HG03045 (cell line): ENCODE results near the gene TOP3B.

Source experiments
- ATAC-seq: cut with Tn5 transposase; IDR thresholded peaks from one replicate; pipeline ENCODE4 v1.9.1; 2021; ENCODE audit warnings: mild to moderate bottlenecking, moderate library complexity; ENCODE audit not compliant: unreplicated experiment

Gene TOP3B

DNA sequence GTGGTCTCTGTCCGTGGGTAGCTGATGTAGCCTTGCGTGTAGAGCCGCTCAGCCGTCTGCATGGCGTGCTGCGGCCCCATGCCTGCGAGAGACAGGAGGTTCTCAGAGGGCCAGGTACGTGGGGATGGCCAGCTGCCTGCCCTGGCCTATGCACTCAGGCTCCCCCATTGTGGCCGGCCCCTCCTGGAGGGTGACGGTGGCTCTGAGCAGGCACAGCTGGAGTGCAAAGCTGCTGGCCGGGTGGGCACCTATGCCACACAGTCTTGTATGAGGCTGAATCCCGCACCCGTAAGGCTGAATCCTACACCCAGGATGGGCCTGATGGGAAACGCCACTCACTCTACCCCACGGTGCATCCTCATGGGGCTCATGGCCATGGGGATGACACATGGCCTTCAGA lies 18.4 kb downstream of the TOP3B start:
- ATAC-seq = no peak

DNA sequence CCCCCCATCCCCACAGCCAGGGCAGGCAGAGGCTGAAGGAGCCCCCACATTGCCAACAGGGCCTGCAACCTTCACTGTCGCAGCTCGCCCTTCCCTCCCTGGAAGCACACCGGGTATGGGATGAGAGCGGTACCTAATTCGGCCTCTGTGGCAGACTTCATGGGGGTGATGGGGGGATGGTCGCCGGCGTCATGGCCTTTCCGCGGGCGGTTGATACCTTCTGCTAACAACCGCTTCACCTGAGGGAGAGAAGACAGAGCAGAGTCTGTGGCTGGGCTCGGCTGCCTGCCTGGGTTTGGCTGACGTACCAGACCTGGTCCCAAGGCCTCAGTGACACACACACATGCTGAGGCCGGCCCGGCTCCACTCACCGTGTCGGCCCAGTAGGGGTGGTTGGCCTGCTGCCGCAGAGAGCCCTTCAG lies 18.8 kb downstream of the TOP3B start:
- ATAC-seq = no peak

DNA sequence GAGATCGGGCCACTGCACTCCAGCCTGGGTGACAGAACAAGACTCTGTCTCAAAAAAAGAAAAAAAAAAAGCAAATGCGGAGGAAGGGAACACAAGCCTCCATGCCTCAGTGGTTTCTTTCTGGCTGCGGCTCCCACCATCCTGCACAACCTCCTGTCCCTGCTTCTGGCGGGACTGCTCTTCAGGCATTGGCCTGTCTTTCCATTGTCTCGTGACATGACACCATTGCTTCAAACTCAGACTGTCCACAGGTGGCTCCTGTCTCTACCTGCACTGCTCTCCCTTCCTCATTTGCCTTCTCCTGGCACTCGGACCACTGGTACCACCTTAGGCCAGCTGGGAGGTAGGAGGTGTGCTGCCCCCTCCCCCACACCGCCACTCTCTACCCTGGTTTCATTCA lies 19.3 kb downstream of the TOP3B start:
- ATAC-seq = no peak

DNA sequence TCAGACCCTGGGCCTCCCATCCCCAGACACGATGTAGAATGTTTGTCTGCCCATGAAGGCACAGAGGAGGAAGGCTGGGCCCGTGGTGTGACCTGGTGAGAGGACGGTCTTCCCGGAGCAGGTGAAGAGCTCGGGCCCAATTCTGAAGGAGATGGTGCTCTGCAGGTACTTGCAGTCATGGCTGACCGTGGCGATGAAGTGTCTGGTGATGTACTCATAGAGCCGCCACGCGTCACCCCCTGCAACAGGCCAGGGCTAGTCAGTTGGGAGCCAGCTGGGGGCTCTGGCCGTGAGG lies 20.0 kb downstream of the TOP3B start:
- no peak for ATAC-seq

DNA sequence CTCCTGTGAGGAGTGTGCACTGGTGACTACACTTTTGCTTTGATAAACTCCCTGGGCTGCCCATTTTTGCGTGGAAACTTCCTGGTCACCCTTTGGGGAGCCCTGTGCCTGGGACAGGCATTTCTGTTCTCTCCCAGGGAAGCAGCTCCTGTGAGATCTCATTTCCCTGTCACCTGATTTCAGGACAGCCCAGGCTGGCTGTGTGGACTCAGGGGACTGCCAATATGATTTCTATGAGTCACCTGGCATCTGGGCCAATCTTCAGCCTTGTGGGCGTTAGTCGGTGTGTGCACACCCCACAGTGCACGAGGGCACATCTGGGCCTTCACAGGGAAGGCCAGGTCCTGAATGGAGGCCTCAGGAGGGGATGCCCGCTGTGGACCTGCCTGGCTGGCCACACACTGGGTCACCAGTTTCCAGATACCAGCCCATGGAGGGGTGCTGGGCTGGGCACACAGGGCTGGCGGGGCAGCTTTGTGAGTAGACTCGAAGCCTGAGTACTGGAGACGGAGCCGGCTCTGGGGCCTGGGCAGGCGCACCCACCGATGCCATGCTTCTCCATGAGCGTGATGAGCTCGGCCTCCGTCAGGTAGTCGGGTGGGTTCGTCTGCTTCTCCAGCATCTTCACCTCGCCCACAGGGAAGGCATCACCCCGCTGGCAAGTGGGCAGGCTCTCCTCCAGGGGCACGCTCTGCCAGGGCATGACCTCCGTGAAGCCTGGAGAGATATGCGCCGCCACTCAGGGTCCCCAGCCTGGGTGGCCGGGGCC lies 20.5 kb downstream of the TOP3B start:
- ATAC-seq = no peak

DNA sequence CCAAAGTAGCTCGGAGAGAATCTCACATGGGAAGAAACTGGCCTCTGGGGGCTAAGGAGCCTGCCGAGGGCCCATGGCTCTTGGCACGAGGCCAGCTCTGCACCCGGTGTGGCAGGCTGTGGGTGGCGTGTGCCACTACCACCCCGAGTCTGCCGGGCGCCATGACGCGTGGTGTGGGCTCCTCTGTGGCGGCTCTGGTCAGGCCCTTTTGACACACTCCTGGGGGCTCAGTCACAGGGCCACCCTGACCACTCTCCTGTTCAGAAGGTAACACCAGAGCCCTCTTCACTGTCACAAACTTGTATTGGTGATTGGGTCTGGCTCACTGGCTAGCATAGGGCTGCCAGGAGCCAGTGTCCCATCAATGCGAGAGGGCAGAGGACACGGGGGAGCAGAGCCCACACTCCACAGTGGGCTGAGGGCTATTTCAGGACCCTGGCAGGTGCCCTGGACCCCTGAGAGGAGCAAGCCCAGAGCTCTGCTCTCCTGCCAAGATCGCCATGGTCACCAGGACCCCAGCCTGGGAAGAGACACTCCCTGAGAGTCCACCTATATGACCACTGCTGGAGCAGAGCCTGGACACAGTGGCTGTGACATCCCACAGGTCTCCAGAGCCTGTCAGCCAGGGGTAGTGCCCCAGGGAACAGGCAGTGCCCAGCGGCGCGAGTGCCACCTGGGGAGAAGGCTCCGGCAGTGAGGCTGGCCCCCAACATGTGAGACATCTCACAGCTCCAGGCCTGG lies 21.3 kb downstream of the TOP3B start:
- ATAC-seq = no peak

DNA sequence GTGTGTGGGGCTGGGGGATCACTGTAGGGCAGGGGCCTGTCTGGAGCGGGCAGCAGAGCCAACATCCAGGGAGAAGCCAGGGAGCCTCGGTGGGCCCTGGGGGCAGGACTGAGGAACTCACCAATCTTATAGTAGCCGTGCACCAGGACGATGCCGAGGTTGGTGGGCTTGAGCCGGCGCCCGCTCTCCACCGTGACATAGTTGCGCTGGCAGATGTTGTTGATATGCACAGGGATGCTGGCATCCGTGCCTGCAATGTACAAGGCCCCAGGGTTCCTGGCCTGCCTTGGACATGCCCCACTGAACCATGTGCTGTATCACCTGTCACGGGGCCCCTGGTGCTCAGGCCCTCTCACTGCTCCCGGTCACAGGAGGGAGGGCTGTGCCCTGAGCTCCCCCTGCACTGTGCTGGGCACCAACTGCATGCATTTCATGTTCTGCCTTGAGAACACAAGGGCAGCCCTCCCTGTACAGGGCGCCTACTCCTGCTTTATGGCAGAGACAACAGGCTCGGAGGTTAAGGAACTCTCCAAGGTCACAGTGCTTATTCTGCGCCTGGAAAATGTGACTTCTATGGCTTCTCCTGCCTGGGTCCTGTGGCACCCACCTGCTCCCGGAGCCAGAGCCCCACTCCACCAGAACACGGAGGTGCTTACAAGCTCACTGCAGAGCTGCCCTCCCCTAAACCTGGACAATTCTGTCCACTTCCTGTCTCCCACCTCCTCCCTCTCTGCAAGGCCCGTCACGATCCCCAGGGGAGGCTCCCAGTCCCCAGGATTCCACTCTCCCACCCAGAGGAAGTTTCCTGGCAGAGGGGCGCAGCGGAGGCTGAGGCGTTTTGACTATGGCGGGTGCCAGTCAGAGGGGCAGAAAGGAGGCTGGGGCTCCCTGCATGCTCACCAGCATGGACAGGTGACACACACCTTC lies 22.1 kb downstream of the TOP3B start:
- no peak for ATAC-seq

DNA sequence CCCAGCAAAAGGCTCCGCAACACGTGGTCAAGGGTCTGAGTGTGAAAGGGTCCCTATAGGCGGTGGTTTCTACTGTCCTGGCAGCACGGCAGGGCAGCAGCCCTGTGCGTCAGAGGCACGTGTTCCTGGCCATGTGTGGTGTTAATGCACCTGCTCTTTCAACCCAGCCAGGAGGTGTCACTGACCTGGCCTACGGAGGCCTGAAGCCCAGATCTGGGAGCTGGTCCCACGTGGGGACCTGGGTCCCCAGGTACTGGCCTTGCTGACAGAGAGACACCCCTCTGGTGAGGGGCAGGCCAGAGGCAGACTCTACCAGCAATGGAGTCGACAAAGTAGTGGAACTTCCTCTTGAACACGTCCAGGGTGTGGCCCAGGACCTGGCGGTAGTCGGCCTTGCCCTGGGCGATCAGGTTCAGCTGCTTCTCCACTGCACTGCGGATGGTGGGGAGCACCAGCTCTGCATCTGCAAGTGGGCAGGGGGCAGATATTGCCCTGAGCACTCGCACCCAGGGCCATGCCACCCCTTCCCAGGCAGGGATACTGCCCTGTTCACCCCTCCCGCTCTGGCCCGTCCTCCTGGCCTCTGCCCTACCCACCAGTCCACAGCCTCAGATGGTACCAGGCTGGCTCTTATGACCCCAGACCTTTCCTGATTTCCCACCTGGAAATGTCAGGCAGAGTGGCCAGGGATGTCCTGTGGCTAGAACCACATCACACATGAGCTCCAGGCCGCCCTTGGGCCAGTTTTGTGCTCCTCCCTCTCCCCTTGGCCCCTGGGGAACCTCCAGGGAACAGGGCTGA lies 23.1 kb downstream of the TOP3B start:
- no peak for ATAC-seq

DNA sequence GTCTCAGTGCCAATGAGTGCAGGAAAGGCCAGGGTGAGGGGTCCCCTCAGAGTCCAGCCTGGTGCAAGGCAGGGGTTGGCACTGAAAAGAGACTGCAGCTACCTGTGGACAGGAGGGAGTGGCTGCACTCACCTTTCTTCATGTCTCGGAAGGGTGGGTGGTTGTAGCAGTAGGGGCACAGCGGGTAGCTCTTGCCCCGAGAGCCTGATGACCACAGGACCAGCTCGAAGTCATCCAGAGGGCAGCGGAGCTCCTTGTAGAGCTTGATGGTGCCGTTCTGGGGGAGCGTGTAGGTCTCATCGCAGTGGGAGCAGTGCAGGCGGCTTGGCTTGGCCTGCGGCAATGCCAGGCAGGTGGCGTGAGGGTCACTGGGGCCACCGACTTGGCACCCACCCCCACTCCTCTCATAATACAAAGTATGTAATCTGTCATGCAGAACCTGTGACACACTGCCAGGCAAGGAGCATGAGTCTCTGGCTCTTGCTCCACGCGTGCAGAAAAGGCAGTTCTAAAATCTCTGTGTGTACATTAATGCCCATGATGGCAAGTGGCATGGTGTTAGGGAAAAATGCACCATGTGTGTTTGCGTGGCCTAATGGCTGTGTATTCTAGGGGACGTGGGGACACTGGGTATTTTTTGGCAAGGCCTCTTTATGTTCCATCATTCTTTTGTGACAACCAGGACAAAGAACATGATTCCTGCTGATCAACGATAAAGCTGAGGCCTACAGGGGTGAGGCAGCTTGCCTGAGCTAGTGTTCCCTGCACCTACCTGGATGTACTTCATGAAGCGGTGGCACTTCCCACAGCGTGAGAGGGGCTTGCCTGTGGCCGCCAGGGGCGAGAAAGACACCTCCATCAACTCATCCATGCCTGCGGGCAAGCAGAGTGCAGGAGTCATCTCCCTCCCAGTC lies 24.0 kb downstream of the TOP3B start:
- no peak for ATAC-seq

DNA sequence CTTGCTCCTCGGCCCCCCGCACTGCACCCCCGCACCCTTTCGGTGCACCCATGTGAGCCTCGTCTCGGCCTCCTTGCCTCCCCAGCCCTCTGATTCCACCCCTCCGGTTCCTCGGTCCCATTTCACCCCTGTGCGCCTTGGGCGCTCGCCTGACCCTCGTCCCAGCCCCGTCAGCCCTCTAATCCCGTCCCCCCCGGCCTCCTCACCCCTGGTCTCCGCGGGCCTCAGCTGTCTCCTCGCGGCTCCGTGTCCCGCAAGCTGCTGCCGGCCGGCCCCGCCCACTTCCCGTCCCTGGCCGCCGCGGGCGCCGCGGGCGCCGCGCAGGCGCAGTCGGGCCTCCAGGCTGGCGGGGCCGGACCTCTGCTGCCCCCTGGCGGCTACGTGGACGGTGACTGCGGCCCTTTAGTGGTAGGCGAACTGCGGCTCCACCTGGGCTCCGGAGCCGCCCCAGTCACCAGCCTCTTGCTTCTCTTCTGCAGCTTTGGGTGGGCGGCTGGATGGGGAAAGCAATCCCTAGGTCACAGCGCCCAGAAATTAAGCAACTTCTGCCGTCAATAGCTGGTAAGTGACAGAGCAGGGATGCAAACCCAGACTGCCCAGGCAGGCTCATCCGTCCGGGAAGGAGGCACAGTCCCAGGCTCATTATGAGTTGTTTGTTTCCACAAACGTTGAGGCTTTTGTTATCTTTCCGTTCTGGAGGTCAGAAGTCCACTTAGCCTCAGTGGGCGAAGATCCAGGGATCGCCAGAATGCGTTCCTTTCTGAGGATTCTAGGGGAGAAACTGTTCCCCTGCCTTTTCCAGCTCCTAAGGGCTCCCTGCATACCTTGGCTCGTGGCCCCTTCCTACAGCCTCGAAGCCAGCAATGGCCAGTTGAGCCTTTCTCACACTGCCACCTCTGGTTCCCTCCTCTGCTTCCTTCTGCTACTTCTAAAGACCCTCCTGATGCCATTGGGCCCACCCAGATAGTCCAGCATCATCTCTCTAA lies 29.7 kb downstream of the TOP3B start, which contains the start of gene PPM1F:
TSS of gene PPM1F (minus strand) at position 263 of the 986 bp plus-strand sequence. CDS start 6,800 bp downstream, outside the sequence.
- peak; percentile 65 for ATAC-seq

DNA sequence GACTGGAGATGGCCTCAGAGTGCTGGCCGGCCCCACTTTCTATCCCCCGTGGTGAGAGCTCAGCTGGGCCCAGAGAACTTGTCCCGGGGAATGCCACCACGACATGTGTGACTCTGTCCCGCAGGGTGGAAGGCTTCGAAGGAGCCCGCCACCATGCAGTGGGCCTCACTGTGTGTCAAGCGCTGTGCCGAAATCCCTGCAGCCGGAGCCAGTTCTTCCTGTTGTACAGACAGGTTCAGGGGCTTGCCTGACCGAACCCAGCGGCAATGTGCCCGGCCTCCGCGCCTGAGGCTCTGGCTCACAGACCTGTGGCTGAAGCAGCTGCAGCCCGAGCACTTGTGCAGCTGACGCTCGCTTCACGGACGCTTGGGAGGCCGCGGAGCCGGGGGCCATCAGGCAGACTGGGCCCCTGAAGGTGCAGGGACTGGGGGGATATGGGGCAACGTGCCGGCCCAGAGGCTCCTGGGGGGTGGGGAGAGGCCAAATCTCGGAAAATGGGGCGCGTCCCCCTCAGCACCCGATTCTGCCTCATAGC lies 30.6 kb downstream of the TOP3B start:
- no peak for ATAC-seq

DNA sequence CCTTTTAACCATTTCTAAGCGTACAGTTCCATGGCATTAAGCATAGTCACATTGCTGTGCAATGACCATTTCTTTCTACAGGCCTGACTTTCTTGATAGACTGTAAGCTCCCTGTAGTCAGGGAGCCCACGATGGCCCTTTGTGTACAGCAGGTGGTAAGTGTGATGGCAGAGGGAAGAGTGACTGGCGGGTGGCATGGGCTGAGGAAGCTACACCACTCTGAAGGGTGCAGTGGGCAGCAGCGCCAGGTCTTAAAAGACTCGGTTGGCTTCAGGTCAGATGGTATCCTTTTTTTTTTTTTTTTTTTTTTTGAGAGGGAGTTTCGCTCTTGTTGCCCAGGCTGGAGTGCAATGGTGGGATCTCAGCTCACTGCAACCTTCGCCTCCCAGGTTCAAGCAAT lies 31.5 kb downstream of the TOP3B start:
- no peak for ATAC-seq

DNA sequence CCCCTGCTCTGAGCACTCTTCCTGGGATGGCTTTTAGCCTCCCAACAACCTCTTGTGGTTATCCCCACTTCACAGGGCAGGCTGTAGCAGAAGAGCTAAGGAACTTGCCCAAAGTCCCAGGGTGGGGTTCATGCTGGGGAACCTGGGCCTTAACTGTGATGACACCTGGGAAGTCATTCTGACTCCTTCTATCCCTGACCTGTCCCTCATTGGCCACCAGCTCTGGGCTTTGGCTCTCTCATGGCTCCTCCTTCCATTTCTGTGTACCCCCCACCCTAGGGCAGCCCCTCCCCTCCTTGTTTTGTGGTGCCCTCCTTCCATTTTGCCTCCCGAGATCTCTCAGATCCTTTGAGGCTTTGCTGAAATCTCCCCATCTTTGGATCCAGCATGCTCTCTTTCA lies 32.6 kb downstream of the TOP3B start:
- no peak for ATAC-seq

DNA sequence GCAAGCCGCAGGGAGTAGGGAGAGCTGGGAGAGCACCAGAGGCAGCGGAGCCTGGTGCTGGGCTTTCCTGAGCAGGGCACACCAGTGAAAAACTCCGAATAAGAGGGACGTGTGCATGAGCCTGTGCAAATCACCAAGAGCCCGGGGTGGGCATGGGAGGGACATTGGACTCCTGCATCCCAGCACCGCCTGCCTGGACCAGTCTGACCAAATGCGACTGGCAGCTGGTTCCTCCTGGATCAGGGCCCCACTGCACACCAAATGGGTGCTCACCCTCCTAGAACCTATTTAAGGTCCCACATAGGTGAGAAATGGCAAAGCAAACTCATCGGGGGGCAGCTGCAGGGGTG lies 33.0 kb downstream of the TOP3B start:
- ATAC-seq = no peak

DNA sequence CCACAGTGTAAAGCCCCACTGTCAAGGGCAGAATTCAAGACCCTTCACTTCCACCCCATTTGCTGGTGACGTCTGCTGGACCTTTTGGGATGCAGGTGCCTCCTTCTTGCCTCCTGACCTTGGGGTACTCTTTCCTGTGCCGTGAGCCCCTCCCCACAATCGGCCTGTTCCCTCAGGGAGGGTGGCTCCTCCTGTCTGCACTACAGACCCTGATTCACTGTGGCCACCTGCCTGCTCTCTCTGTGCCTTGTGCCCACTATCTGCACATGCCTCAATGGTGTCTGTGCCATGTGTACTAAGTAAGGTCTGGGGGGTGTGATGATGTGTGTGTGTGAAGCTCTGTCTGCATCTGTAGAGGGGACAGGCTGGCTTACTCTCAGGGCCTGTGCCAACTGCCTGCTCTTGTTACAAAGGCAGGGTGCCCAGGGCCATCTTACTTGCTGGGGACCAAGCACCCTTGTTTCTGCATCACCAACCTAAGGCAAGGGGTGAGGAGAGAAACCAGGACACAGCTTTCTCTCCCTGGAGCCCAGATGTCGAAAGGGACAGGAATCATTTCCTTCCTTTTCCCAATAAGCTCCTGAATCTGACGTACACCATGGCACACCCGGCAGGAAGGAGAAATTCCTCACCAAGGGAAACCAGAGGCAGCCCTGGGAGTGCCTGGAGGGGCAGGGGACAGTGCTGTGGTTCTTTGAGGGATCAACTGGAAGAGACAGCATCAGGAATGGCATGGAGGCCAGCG lies 33.6 kb downstream of the TOP3B start:
- no peak for ATAC-seq

DNA sequence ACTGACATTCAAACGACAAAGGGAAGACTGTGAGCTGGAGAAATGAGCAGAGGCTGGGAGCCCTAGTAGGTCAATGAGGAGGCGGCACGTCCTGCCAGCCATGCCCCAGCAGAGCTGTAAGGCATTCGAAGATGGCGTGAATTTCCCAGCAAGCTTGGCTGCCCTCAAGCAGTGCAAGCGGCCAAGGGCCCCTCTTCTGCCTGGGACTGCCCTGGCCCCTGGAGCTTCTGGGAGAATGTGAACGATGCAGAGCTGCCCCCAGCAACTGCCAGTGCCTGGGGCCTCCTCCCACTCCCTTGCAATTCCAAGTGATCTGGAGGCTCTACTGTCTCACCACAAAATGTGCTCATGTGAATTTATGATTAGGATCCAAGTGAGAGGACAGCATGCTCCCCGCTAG lies 34.2 kb downstream of the TOP3B start:
- no peak for ATAC-seq
